K562 (cell line): Measurements from ENCODE around the gene CABP2. TPM values are rescaled to one million over a fixed set of nuclear protein-coding genes. Genes with fewer than 3 reads are reported as not detected.
A peak's percentile ranks its signal among the peaks of the same experiment; 100 is the strongest.

ENCODE experiments used
- BMI1 ChIP-seq: fragments of 150-350 bp; IDR thresholded peaks from 2 replicates; pipeline ENCODE4 v1.6.1; 2014; ENCODE audit warnings: low read length
- C11orf30 ChIP-seq: fragments of 450-650 bp; IDR thresholded peaks from 2 replicates; pipeline ENCODE4 v1.6.1; 2016; ENCODE audit warnings: low read depth, mild to moderate bottlenecking
- JUN ChIP-seq, 2 experiments: sonication (generic) in 1 of 2; formaldehyde crosslinking in 1 of 2; IDR thresholded peaks; 2 replicates each; pipeline versions ENCODE4 v1.6.1 to v1.8.0; 2012 to 2022; ENCODE audit warnings: borderline replicate concordance in 2 of 2, mild to moderate bottlenecking in 2 of 2, improper control_type of control experiment in 1 of 2, low read depth in 1 of 2, low read length in 1 of 2, missing genetic modification reagents in 1 of 2
- MTA3 ChIP-seq: fragments of 450-650 bp; formaldehyde crosslinking; IDR thresholded peaks from 2 replicates; pipeline ENCODE4 v1.6.1; 2017; ENCODE audit warnings: mild to moderate bottlenecking, borderline replicate concordance
- NCOA4 ChIP-seq: fragments of 450-650 bp; IDR thresholded peaks from 2 replicates; pipeline ENCODE4 v1.6.1; 2018; ENCODE audit warnings: mild to moderate bottlenecking; ENCODE audit not compliant: partially characterized antibody
- PML ChIP-seq: IDR thresholded peaks from 2 replicates; pipeline ENCODE4 v1.6.1; 2012; ENCODE audit warnings: low read length, inconsistent platforms
- POLR2A ChIP-seq: fragments of 450-650 bp; conservative IDR thresholded peaks from 2 replicates; pipeline ENCODE4 v1.6.1; 2016
- POLR2AphosphoS5 ChIP-seq: IDR thresholded peaks from 2 replicates; pipeline ENCODE4 v1.6.1; 2011; ENCODE audit warnings: mild to moderate bottlenecking, low read depth, low read length, moderate library complexity; ENCODE audit not compliant: control insufficient read depth, insufficient read depth
- RBM34 ChIP-seq: fragments of 200-400 bp; formaldehyde crosslinking; IDR thresholded peaks from 2 replicates; pipeline ENCODE4 v1.6.1; 2018; ENCODE audit warnings: low read length, borderline replicate concordance; ENCODE audit not compliant: insufficient read depth
- RFX1 ChIP-seq: fragments of 450-650 bp; IDR thresholded peaks from 2 replicates; pipeline ENCODE4 v1.6.1; 2016; ENCODE audit warnings: mild to moderate bottlenecking, moderate library complexity
- RUNX1 ChIP-seq: sonication (generic); IDR thresholded peaks from 2 replicates; pipeline ENCODE4 v1.6.1; 2016; ENCODE audit warnings: antibody characterized with exemption, low read depth
- SETDB1 ChIP-seq: IDR thresholded peaks from one replicate; pipeline ENCODE4 v1.6.1; 2012; ENCODE audit warnings: low read length, control low read depth, inconsistent platforms
- TBP ChIP-seq: optimal IDR thresholded peaks from 2 replicates; pipeline ENCODE3; 2011; ENCODE audit warnings: low read depth, low read length, improper control_type of control experiment
- ZNF263 ChIP-seq: sonication (generic); formaldehyde crosslinking; IDR thresholded peaks from 2 replicates; pipeline ENCODE4 v1.8.0; 2022; ENCODE audit warnings: mild to moderate bottlenecking, missing genetic modification reagents, borderline replicate concordance
- ZNF277 ChIP-seq: fragments of 250-450 bp; sonication (Bioruptor Pico); IDR thresholded peaks from 2 replicates; pipeline ENCODE4 v1.8.0; 2022; ENCODE audit warnings: inconsistent platforms, mild to moderate bottlenecking, moderate library complexity, borderline replicate concordance
- ZNF324 ChIP-seq: fragments of 250-450 bp; sonication (Bioruptor Pico); IDR thresholded peaks from 2 replicates; pipeline ENCODE4 v1.4.0; 2020; ENCODE audit warnings: mild to moderate bottlenecking
- ZNF696 ChIP-seq: fragments of 250-450 bp; sonication (Bioruptor Pico); conservative IDR thresholded peaks from 2 replicates; pipeline ENCODE4 v1.4.0; 2020; ENCODE audit warnings: mild to moderate bottlenecking, moderate library complexity
- ZSCAN32 ChIP-seq: fragments of 450-650 bp; formaldehyde crosslinking; IDR thresholded peaks from 2 replicates; pipeline ENCODE4 v1.4.0; 2020; ENCODE audit warnings: mild to moderate bottlenecking, moderate library complexity
- polyA plus RNA-seq, 8 experiments: library from polyadenylated mRNA; depleted of rRNA in 4 of 8; stranded (reverse) in 5 of 8; unstranded in 3 of 8; fragments of >200 nt; fragmentation: Nextera tagmentation in 2 of 8; fragmentation: Illumina TruSeq in 1 of 8; extraction: Ambion mirVana in 2 of 8; extraction: Trizol in 1 of 8; gene quantifications; 2 replicates each; pipeline versions ENCODE4 v1.2.1 to v1.2.3, GENCODE V29; 2011 to 2014; ENCODE audit warnings: inconsistent platforms in 1 of 8, missing spikeins in 1 of 8
- total RNA-seq, 7 experiments: library from RNA; depleted of rRNA in 6 of 7; stranded (reverse); fragments of >200 nt in 6 of 7; fragmentation: Illumina TruSeq in 2 of 7; extraction: Trizol in 2 of 7; gene quantifications; 2 replicates each; pipeline versions ENCODE4 v1.2.1 to v1.2.3, GENCODE V29; 2011 to 2021; ENCODE audit warnings: low replicate concordance in 1 of 7
- TF ChIP-seq, protein P1 (sequence below): IDR thresholded peaks from 2 replicates; pipeline ENCODE4 v1.6.1; 2012; ENCODE audit warnings: low read depth, low read length, improper control_type of control experiment, borderline replicate concordance
- TF ChIP-seq, protein P2 (sequence below): sonication (generic); formaldehyde crosslinking; IDR thresholded peaks from 2 replicates; pipeline ENCODE4 v1.9.0; 2022; ENCODE audit warnings: mild to moderate bottlenecking, missing genetic modification reagents
- TF ChIP-seq, protein P3 (sequence below): fragments of 450-650 bp; formaldehyde crosslinking; IDR thresholded peaks from 2 replicates; pipeline ENCODE4 v1.4.0; 2020; ENCODE audit warnings: mild to moderate bottlenecking, mixed read lengths
- TF ChIP-seq, protein P4 (sequence below): fragments of 250-450 bp; sonication (Bioruptor Pico); IDR thresholded peaks from 2 replicates; pipeline ENCODE4 v1.4.0; 2020; ENCODE audit warnings: mild to moderate bottlenecking

Gene CABP2
- total and polyA plus RNA-seq, 9 of the 15 experiments (the other 6 are each of a cell fraction or from before 2014, with no cell fraction given) = not detected

GRCh38 chr11:67508486-67509121, 14.6 kb downstream of the CABP2 start (continued):
- TF ChIP-seq ZNF324 (CRISPR knock-in tag) = no peak
- TF ChIP-seq ZSCAN32 = no peak
- peak; percentile 54; the same call in 1 of the 2 replicates for TF ChIP-seq RBM34
- no peak for TF ChIP-seq SETDB1
- no peak for TF ChIP-seq NCOA4
- peak; percentile 97 for TF ChIP-seq BMI1
- TF ChIP-seq PML = 0 out of 2 replicates have a peak, but pooled peaks have one; percentile 23
- TF ChIP-seq RFX1 = peak; percentile 100
- TF ChIP-seq MTA3 = 0 out of 2 replicates have a peak, but pooled peaks have one; percentile 4
- TF ChIP-seq, protein P1, sequence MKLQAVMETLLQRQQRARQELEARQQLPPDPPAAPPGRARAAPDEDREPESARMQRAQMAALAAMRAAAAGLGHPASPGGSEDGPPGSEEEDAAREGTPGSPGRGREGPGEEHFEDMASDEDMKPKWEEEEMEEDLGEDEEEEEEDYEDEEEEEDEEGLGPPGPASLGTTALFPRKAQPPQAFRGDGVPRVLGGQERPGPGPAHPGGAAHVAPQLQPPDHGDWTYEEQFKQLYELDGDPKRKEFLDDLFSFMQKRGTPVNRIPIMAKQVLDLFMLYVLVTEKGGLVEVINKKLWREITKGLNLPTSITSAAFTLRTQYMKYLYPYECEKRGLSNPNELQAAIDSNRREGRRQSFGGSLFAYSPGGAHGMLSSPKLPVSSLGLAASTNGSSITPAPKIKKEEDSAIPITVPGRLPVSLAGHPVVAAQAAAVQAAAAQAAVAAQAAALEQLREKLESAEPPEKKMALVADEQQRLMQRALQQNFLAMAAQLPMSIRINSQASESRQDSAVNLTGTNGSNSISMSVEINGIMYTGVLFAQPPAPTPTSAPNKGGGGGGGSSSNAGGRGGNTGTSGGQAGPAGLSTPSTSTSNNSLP = no peak
- TF ChIP-seq C11orf30 = peak; percentile 97
- TF ChIP-seq, protein P2, sequence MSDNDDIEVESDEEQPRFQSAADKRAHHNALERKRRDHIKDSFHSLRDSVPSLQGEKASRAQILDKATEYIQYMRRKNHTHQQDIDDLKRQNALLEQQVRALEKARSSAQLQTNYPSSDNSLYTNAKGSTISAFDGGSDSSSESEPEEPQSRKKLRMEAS (CRISPR knock-in tag) = peak; percentile 76; the same call in 1 of the 2 replicates
- no peak for TF ChIP-seq ZNF277 (CRISPR knock-in tag)
- TF ChIP-seq ZNF263 (CRISPR knock-in tag) = no peak; the same call in 1 of the 2 replicates
- peak; percentile 64; the same call in 1 of the 2 replicates for TF ChIP-seq POLR2AphosphoS5
- TF ChIP-seq JUN (IDR thresholded peaks at IDR 0.05; ENCODE audit: borderline replicate concordance, low read depth, low read length) = no peak
- TF ChIP-seq JUN (CRISPR knock-in tag; IDR thresholded peaks at IDR 0.05; ENCODE audit: borderline replicate concordance) = peak; percentile 70; the same call in 1 of the 2 replicates
- TF ChIP-seq TBP = peak; percentile 41
- TF ChIP-seq RUNX1 = no peak
- TF ChIP-seq, protein P3, sequence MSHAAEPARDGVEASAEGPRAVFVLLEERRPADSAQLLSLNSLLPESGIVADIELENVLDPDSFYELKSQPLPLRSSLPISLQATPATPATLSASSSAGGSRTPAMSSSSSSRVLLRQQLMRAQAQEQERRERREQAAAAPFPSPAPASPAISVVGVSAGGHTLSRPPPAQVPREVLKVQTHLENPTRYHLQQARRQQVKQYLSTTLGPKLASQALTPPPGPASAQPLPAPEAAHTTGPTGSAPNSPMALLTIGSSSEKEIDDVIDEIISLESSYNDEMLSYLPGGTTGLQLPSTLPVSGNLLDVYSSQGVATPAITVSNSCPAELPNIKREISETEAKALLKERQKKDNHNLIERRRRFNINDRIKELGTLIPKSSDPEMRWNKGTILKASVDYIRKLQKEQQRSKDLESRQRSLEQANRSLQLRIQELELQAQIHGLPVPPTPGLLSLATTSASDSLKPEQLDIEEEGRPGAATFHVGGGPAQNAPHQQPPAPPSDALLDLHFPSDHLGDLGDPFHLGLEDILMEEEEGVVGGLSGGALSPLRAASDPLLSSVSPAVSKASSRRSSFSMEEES (CRISPR knock-in tag) = no peak
- TF ChIP-seq, protein P4, sequence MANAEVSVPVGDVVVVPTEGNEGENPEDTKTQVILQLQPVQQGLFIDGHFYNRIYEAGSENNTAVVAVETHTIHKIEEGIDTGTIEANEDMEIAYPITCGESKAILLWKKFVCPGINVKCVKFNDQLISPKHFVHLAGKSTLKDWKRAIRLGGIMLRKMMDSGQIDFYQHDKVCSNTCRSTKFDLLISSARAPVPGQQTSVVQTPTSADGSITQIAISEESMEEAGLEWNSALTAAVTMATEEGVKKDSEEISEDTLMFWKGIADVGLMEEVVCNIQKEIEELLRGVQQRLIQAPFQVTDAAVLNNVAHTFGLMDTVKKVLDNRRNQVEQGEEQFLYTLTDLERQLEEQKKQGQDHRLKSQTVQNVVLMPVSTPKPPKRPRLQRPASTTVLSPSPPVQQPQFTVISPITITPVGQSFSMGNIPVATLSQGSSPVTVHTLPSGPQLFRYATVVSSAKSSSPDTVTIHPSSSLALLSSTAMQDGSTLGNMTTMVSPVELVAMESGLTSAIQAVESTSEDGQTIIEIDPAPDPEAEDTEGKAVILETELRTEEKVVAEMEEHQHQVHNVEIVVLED (CRISPR knock-in tag) = peak; percentile 86
- peak; percentile 86 for TF ChIP-seq POLR2A
- no peak for TF ChIP-seq ZNF696 (CRISPR knock-in tag)
